ENCODE results near the gene EXOSC10. TPM values are rescaled to one million over a fixed set of nuclear protein-coding genes. Genes with fewer than 3 reads are reported as not detected.

EXOSC10 gene
- total and polyA plus RNA-seq, 2 donors from 2014 or later, result 26.2 to 46.8 TPM

DNA sequence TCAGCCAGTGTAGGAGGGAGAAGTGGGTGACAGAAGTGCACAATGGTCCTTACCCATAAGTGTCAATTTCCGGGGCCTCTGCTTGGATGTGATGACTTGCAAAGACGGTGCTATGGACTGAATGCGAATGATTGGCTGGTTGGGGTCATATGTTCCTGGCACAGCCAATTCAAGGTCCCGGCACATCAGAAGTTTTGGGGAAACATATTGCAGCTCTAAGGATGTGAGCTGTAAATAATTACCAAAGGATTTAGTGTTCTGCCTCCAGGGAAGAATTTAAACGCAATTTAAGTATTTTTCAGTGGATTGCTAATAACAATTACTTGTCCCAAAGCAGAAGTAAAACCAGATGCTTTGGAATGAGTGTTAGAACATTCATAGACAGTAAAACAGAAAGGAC is 26.9 kb upstream of the EXOSC10 start:
- H3K36me3 ChIP-seq (ENCODE audit: control insufficient read depth in 2 of 3, insufficient read depth in 3 of 3, low read length in 3 of 3), result peaks cover 24 to 62% (median 52%) of the 10 kb centered on the region in 3 donors
- TF ChIP-seq CTCF (IDR thresholded peaks at IDR 0.05; ENCODE audit: borderline replicate concordance, extremely low read depth, insufficient read depth), result no peak
- DNase-seq (peak in 1 of 5 donors; percentile 20), FAIRE-seq (no peak)
- no peak overlapping the region for H3K27ac ChIP-seq (ENCODE audit: low read depth in 2 of 2, low read length in 2 of 2)
- no peaks in the 10 kb centered on the region for H3K9me3 ChIP-seq (ENCODE audit: control insufficient read depth in 2 of 3, insufficient read depth in 1 of 3, low read length in 3 of 3)
- no peak overlapping the region for H3K9ac ChIP-seq (ENCODE audit: low read length in 3 of 3)
- H3K4me3 ChIP-seq (ENCODE audit: low read length in 3 of 3), result no peak overlapping the region
- intact Hi-C loops (cut with DNase I), result no loop called here
- no peaks in the 10 kb centered on the region for H3K4me1 ChIP-seq (ENCODE audit: control insufficient read depth in 2 of 3, insufficient read depth in 2 of 3, low read depth in 1 of 3, low read length in 3 of 3)
- no peaks in the 10 kb centered on the region for H3K27me3 ChIP-seq (ENCODE audit: control insufficient read depth, insufficient read depth, low read length)

DNA sequence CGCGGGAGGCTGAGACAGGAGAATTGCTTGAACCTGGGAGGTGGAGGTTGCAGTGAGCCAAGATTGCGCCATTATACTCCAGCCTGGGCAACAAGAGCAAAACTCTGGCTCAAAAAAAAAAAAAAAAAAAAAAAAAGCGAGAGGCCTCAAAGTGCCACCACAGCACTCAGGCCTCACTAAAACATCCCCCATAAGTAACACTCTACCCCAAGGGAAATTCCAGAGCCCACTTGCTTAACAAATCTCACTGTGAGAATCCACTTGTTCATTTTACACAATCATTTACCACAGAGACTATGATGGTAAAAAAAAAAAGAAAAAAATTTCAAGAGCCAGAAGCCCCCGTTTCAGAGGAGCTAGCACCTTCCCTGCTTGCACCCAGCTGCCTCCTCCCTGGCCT is 26.3 kb upstream of the EXOSC10 start:
- Histone ChIP-seq H3K27me3 (ENCODE audit: control insufficient read depth, insufficient read depth, low read length) (no peaks in the 10 kb centered on the region), H3K36me3 (ENCODE audit: control insufficient read depth in 2 of 3, insufficient read depth in 3 of 3, low read length in 3 of 3) (peaks cover 24 to 65% (median 54%) of the 10 kb centered on the region in 3 donors), H3K27ac (ENCODE audit: low read depth in 2 of 2, low read length in 2 of 2) (no peak overlapping the region), H3K4me1 (ENCODE audit: control insufficient read depth in 2 of 3, insufficient read depth in 2 of 3, low read depth in 1 of 3, low read length in 3 of 3) (no peaks in the 10 kb centered on the region), H3K4me3 (ENCODE audit: low read length in 3 of 3) (no peak overlapping the region), H3K9me3 (ENCODE audit: control insufficient read depth in 2 of 3, insufficient read depth in 1 of 3, low read length in 3 of 3) (no peaks in the 10 kb centered on the region), H3K9ac (ENCODE audit: low read length in 3 of 3) (no peak overlapping the region)
- no peak for TF ChIP-seq CTCF (IDR thresholded peaks at IDR 0.05; ENCODE audit: borderline replicate concordance, extremely low read depth, insufficient read depth)
- FAIRE-seq (no peak), DNase-seq (no peak)
- intact Hi-C loops (cut with DNase I), result no loop called here

- H3K9me3 ChIP-seq (ENCODE audit: control insufficient read depth in 2 of 3, insufficient read depth in 1 of 3, low read length in 3 of 3), result no peaks in the 10 kb centered on the region
- no peak overlapping the region for H3K27ac ChIP-seq (ENCODE audit: low read depth in 2 of 2, low read length in 2 of 2)
- DNase-seq (no peak), FAIRE-seq (no peak)
- no peaks in the 10 kb centered on the region for H3K4me1 ChIP-seq (ENCODE audit: control insufficient read depth in 2 of 3, insufficient read depth in 2 of 3, low read depth in 1 of 3, low read length in 3 of 3)
- TF ChIP-seq CTCF (IDR thresholded peaks at IDR 0.05; ENCODE audit: borderline replicate concordance, extremely low read depth, insufficient read depth), result no peak
- no peak overlapping the region for H3K9ac ChIP-seq (ENCODE audit: low read length in 3 of 3)
- no peaks in the 10 kb centered on the region for H3K27me3 ChIP-seq (ENCODE audit: control insufficient read depth, insufficient read depth, low read length)
- peaks cover 24 to 61% (median 45%) of the 10 kb centered on the region in 3 donors for H3K36me3 ChIP-seq (ENCODE audit: control insufficient read depth in 2 of 3, insufficient read depth in 3 of 3, low read length in 3 of 3)
- intact Hi-C loops (cut with DNase I), result no loop called here
- no peak overlapping the region for H3K4me3 ChIP-seq (ENCODE audit: low read length in 3 of 3)
These were observed 25.3 kb upstream of the EXOSC10 start for GRCh38 chr1:11124965-11125364.

DNA sequence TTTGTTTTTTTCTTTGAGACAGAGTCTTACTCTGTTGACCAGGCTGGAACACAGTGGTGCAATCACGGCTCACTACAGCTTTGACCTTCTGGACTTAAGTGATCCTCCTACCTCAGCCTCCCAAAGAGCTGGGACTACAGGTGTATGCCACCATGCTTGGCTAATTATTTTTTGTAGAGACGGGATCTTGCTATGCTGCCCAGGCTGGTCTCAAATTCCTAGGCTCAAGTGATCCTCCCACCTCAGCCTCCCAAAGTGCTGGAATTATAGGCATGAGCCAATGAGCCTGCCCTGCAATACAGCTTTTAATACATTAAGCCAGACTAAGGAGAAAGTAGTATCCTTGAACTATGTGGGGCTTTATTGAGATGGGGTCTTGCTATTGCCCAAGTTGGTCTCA is 16.6 kb upstream of the EXOSC10 start:
- peaks cover 2 to 40% (median 26%) of the 10 kb centered on the region in 3 donors for H3K36me3 ChIP-seq (ENCODE audit: control insufficient read depth in 2 of 3, insufficient read depth in 3 of 3, low read length in 3 of 3)
- intact Hi-C loops (cut with DNase I), result no loop called here
- DNase-seq (no peak), FAIRE-seq (no peak)
- no peak overlapping the region for H3K4me3 ChIP-seq (ENCODE audit: low read length in 3 of 3)
- H3K4me1 ChIP-seq (ENCODE audit: control insufficient read depth in 2 of 3, insufficient read depth in 2 of 3, low read depth in 1 of 3, low read length in 3 of 3), result no peaks in the 10 kb centered on the region
- H3K9me3 ChIP-seq (ENCODE audit: control insufficient read depth in 2 of 3, insufficient read depth in 1 of 3, low read length in 3 of 3), result no peaks in the 10 kb centered on the region
- H3K27me3 ChIP-seq (ENCODE audit: control insufficient read depth, insufficient read depth, low read length), result no peaks in the 10 kb centered on the region
- H3K27ac ChIP-seq (ENCODE audit: low read depth in 2 of 2, low read length in 2 of 2), result no peak overlapping the region
- H3K9ac ChIP-seq (ENCODE audit: low read length in 3 of 3), result no peak overlapping the region
- TF ChIP-seq CTCF (IDR thresholded peaks at IDR 0.05; ENCODE audit: borderline replicate concordance, extremely low read depth, insufficient read depth), result no peak

Data from kidney (tissue), 14 donors.